WI38 (cell line): Measurements from ENCODE around the gene BIRC2.

Experiments
- H3K4me3 ChIP-seq: 2 replicates; pipeline ENCODE4 v1.5.1; 2011; ENCODE audit warnings: low read depth, mild to moderate bottlenecking, control low read depth, low read length
- CTCF ChIP-seq: IDR thresholded peaks from 2 replicates; pipeline ENCODE4 v1.5.1; 2012; ENCODE audit warnings: low read depth, mild to moderate bottlenecking, control low read depth, low read length

BIRC2 gene

GRCh38 chr11:102316346-102316904 is 30.6 kb upstream of the BIRC2 start:
- H3K4me3 ChIP-seq: no peak overlapping the region
- no peak for TF ChIP-seq CTCF

- no peak; the same call in 1 of the 2 replicates for TF ChIP-seq CTCF
These were observed 29.8 kb upstream of the BIRC2 start, which contains the start of gene BIRC3 for GRCh38 chr11:102317099-102317767. BIRC3 (plus strand) TSS chr11:102317484; CDS start chr11:102324510, 7,026 bp downstream.

GRCh38 chr11:102317768-102318103 is 29.3 kb upstream of the BIRC2 start:
- H3K4me3 ChIP-seq: peak overlapping the region; percentile 70
- no peak for TF ChIP-seq CTCF

More at GRCh38 chr11:102317099-102317767, 29.8 kb upstream of the BIRC2 start, which contains the start of gene BIRC3:
- H3K4me3 ChIP-seq: peak within 1 kb of the TSS; percentile 70

GRCh38 chr11:102318469-102318868 is 28.5 kb upstream of the BIRC2 start:
- peak overlapping the region; percentile 70 for H3K4me3 ChIP-seq

GRCh38 chr11:102319544-102319943 is 27.5 kb upstream of the BIRC2 start:
- H3K4me3 ChIP-seq: no peak overlapping the region
- TF ChIP-seq CTCF: no peak

More at GRCh38 chr11:102318469-102318868, 28.5 kb upstream of the BIRC2 start:
- no peak for TF ChIP-seq CTCF

GRCh38 chr11:102320188-102320587 is 26.8 kb upstream of the BIRC2 start:
- no peak for TF ChIP-seq CTCF
- no peak overlapping the region for H3K4me3 ChIP-seq

GRCh38 chr11:102320679-102321078 is 26.3 kb upstream of the BIRC2 start:
- no peak overlapping the region for H3K4me3 ChIP-seq
- no peak for TF ChIP-seq CTCF
